ENCODE measurements around the gene GALNT5.
"Not testable (repeated sequence)": the region's sequence is repeated elsewhere in the genome, so short reads cannot be mapped to it uniquely, and the experiment has no call there.

Gene GALNT5

GRCh38 chr2:157279311-157279710, 21.8 kb downstream of the GALNT5 start:
- intact Hi-C loops (cut with DNase I); DNase-seq: not testable (repeated sequence)

- intact Hi-C loops (cut with DNase I): no loop called here
- no peak for DNase-seq
Observed at GRCh38 chr2:157281316-157281715, 23.8 kb downstream of the GALNT5 start.

GRCh38 chr2:157283468-157283867, 26.0 kb downstream of the GALNT5 start:
- intact Hi-C loops (cut with DNase I): no loop called here
- no peak for DNase-seq

- intact Hi-C loops (cut with DNase I): no loop called here
- no peak for DNase-seq
Observed at GRCh38 chr2:157287160-157287559, 29.7 kb downstream of the GALNT5 start.

- no peak for DNase-seq
- intact Hi-C loops (cut with DNase I): no loop called here
Observed at GRCh38 chr2:157290525-157290924, 33.0 kb downstream of the GALNT5 start.

GRCh38 chr2:157291018-157291417, 33.5 kb downstream of the GALNT5 start:
- intact Hi-C loops (cut with DNase I): no loop called here
- no peak for DNase-seq

GRCh38 chr2:157292853-157293252, 35.3 kb downstream of the GALNT5 start:
- intact Hi-C loops (cut with DNase I): no loop called here
- no peak for DNase-seq

GRCh38 chr2:157296490-157296889, 39.0 kb downstream of the GALNT5 start:
- intact Hi-C loops (cut with DNase I): no loop called here
- DNase-seq: no peak

GRCh38 chr2:157296958-157297357, 39.5 kb downstream of the GALNT5 start:
- peak in 1 of 10 donors; percentile 26 for DNase-seq
- intact Hi-C loops (cut with DNase I): no loop called here

GRCh38 chr2:157301307-157301706, 43.8 kb downstream of the GALNT5 start:
- DNase-seq: no peak
- intact Hi-C loops (cut with DNase I): loop anchor here (5.0 to 10.0 kb wide), 2 partner anchors 193 to 296 kb away; no protein-coding TSS in a partner anchor

- intact Hi-C loops (cut with DNase I): loop anchor here (2.0 to 10.0 kb wide), 3 partner anchors 34 to 295 kb away; no protein-coding TSS in a partner anchor
- peak in 2 of 10 donors; percentile 21 to 25 for DNase-seq
Observed at GRCh38 chr2:157302492-157303099, 45.1 kb downstream of the GALNT5 start.

GRCh38 chr2:157303612-157304011, 46.1 kb downstream of the GALNT5 start:
- no peak for DNase-seq
- intact Hi-C loops (cut with DNase I): loop anchor here (2.0 to 10.0 kb wide), 3 partner anchors 33 to 294 kb away; no protein-coding TSS in a partner anchor

GRCh38 chr2:157304811-157305722, 47.6 kb downstream of the GALNT5 start:
- intact Hi-C loops (cut with DNase I): loop anchor here (5.0 to 10.0 kb wide), 2 partner anchors 190 to 292 kb away; no protein-coding TSS in a partner anchor
- DNase-seq: no peak

GRCh38 chr2:157305723-157306110, 48.2 kb downstream of the GALNT5 start:
- intact Hi-C loops (cut with DNase I): loop anchor here (10.0 kb wide), 1 partner anchor 189 kb away; no protein-coding TSS in a partner anchor
- no peak for DNase-seq

- no peak for DNase-seq
- intact Hi-C loops (cut with DNase I): loop anchor here (10.0 kb wide), 1 partner anchor 188 kb away; no protein-coding TSS in a partner anchor
Observed at GRCh38 chr2:157307021-157307420, 49.5 kb downstream of the GALNT5 start.

GRCh38 chr2:157309878-157310277, 52.4 kb downstream of the GALNT5 start:
- intact Hi-C loops (cut with DNase I): loop anchor here (10.0 kb wide), 1 partner anchor 185 kb away; no protein-coding TSS in a partner anchor
- DNase-seq: no peak

- DNase-seq: no peak
- intact Hi-C loops (cut with DNase I): no loop called here
Observed at GRCh38 chr2:157311706-157312105, 54.2 kb downstream of the GALNT5 start.

- intact Hi-C loops (cut with DNase I): no loop called here
- DNase-seq: no peak
Observed at GRCh38 chr2:157312866-157313486, 55.5 kb downstream of the GALNT5 start.

- peak in 1 of 10 donors; percentile 21 for DNase-seq
- intact Hi-C loops (cut with DNase I): no loop called here
Observed at GRCh38 chr2:157315901-157316300, 58.4 kb downstream of the GALNT5 start.

GRCh38 chr2:157318884-157319283, 61.4 kb downstream of the GALNT5 start:
- intact Hi-C loops (cut with DNase I): no loop called here
- DNase-seq: no peak

- intact Hi-C loops (cut with DNase I): no loop called here
- no peak for DNase-seq
Observed at GRCh38 chr2:157319795-157320194, 62.3 kb downstream of the GALNT5 start.

Measured in posterior cingulate gyrus (tissue), 11 donors.